ENCODE data around the gene PCDH12. TPM values are rescaled to one million over a fixed set of nuclear protein-coding genes. Genes with fewer than 3 reads are reported as not detected.

PCDH12 gene
- total RNA-seq, 1 experiment from 2014 or later, result not detected

- H3K9ac ChIP-seq (ENCODE audit: extremely low read depth, insufficient read length, low read length), result no peak overlapping the region
- H2BK20ac ChIP-seq (ENCODE audit: low read depth, low read length, poor library complexity, severe bottlenecking), result no peak overlapping the region
- H4K5ac ChIP-seq (ENCODE audit: insufficient read length, low read depth, low read length), result no peak overlapping the region
- Mint-ChIP-seq H3K27ac (no peak overlapping the region; a peak in 1 of 7 replicates), H3K4me1 (peaks cover 20 to 24% of the 10 kb centered on the region in 2 experiments), H3K9me3 (no peaks in the 10 kb centered on the region; a peak in 1 of 5 replicates), H3K4me3 (no peak overlapping the region), H3K27me3 (ENCODE audit: low read depth) (peaks cover 51% of the 10 kb centered on the region), H3K36me3 (ENCODE audit: insufficient read depth in 1 of 3, low read depth in 3 of 3) (no peaks in the 10 kb centered on the region)
- H3K4me1 ChIP-seq (ENCODE audit: insufficient read depth, low read length), result peaks cover 2% of the 10 kb centered on the region; the same call in 1 of the 2 replicates
- H3K23ac ChIP-seq (ENCODE audit: insufficient read length, low read depth, low read length), result no peak overlapping the region
- H3K14ac ChIP-seq (ENCODE audit: insufficient read depth, low read length), result no peak overlapping the region
- H3K79me1 ChIP-seq (ENCODE audit: insufficient read depth, low read depth, low read length, poor library complexity, severe bottlenecking), result no peaks in the 10 kb centered on the region
- TF ChIP-seq CTCF (conservative IDR thresholded peaks at IDR 0.05), result peak; percentile 33; the same call in 2 of the 3 replicates
- H2BK120ac ChIP-seq (ENCODE audit: low read depth, low read length, poor library complexity, severe bottlenecking), result no peak overlapping the region
- H4K91ac ChIP-seq (ENCODE audit: insufficient read length, low read depth, low read length), result no peak overlapping the region
- no peaks in the 10 kb centered on the region for H4K20me1 ChIP-seq (ENCODE audit: control insufficient read depth, insufficient read depth, insufficient read length)
- no peaks in the 10 kb centered on the region; the same call in 1 of the 2 replicates for H3K27me3 ChIP-seq (ENCODE audit: insufficient read depth, low read length)
- peak; percentile 70 for DNase-seq
- no peak overlapping the region for H3K56ac ChIP-seq (ENCODE audit: insufficient read length, low read depth, low read length)
- peaks cover 4% of the 10 kb centered on the region for H3K23me2 ChIP-seq (ENCODE audit: insufficient read length, low read depth, low read length, poor library complexity, severe bottlenecking)
- H3K79me2 ChIP-seq (ENCODE audit: insufficient read depth, low read length), result no peaks in the 10 kb centered on the region
- WGBS (ENCODE audit: extremely low coverage, insufficient read length, low lambda C conversion rate), result no CpG with 5 or more reads among the region's 6 CpGs
- no peak overlapping the region for H2AFZ ChIP-seq (ENCODE audit: low read length)
- no peaks in the 10 kb centered on the region for H3K9me3 ChIP-seq (ENCODE audit: control insufficient read depth, low read depth, low read length)
- H3K18ac ChIP-seq (ENCODE audit: insufficient read length, low read depth, low read length), result no peak overlapping the region
- no peak overlapping the region for H2BK12ac ChIP-seq (ENCODE audit: insufficient read length, low read depth, low read length)
- no peak overlapping the region for H4K8ac ChIP-seq (replicated peaks; ENCODE audit: insufficient read length, low read depth, low read length)
- H2BK15ac ChIP-seq (ENCODE audit: low read depth, low read length), result no peak overlapping the region
- H3K4ac ChIP-seq (ENCODE audit: low read depth, low read length), result no peak overlapping the region
- H3K27ac ChIP-seq (ENCODE audit: insufficient read length, low read depth, low read length), result no peak overlapping the region
- H2AK5ac ChIP-seq (ENCODE audit: insufficient read length, low read length), result no peak overlapping the region
- no peak overlapping the region for H3T11ph ChIP-seq (ENCODE audit: low read length)
- H3K4me2 ChIP-seq (ENCODE audit: insufficient read depth, insufficient read length, low read length), result no peak overlapping the region
- no peak overlapping the region for H2BK5ac ChIP-seq (ENCODE audit: insufficient read length, low read length)
Observed at GRCh38 chr5:141915881-141916336, 42.1 kb downstream of the PCDH12 start.
